Colonic mucosa (tissue), 4 donors: ENCODE data around the gene ZNF385A. TPM values are rescaled to one million over a fixed set of nuclear protein-coding genes. Genes with fewer than 3 reads are reported as not detected.

Experiments
- DNase-seq: peaks from one replicate; pipeline ENCODE4 v3.0.0-alpha.2; 2020
- H3K27ac ChIP-seq: fragments of 200-600 bp; one replicate; pipeline ENCODE4 v1.8.0; 2021
- H3K27me3 ChIP-seq: fragments of 200-600 bp; one replicate; pipeline ENCODE4 v1.8.0; 2021
- H3K36me3 ChIP-seq: fragments of 200-600 bp; one replicate; pipeline ENCODE4 v1.8.0; 2021
- H3K4me1 ChIP-seq: fragments of 200-600 bp; one replicate; pipeline ENCODE4 v1.8.0; 2021; ENCODE audit warnings: mild to moderate bottlenecking
- H3K4me3 ChIP-seq: fragments of 200-600 bp; one replicate; pipeline ENCODE4 v1.8.0; 2021
- H3K9ac ChIP-seq, 2 donors: one replicate each; pipeline ENCODE4 v1.7.0; 2013; ENCODE audit warnings: control low read depth in 2 of 2, low read depth in 2 of 2, low read length in 2 of 2
- H3K9me3 ChIP-seq: fragments of 200-600 bp; one replicate; pipeline ENCODE4 v1.8.0; 2021
- CTCF ChIP-seq: fragments of 200-600 bp; IDR thresholded peaks from one replicate; pipeline ENCODE4 v1.8.0; 2022; ENCODE audit warnings: antibody characterized with exemption, mild to moderate bottlenecking
- intact Hi-C: fragments of 100-400 bp; cut with DNase I; formaldehyde crosslinking; loops from one replicate; pipeline ENCODE4 v1.14.1; 2022
- total RNA-seq, 2 donors: library from RNA; stranded (reverse); fragmentation: NEBNext Ultra II Directional in 1 of 2; extraction: Animal tissue kit (Norgen Biotek cat#: 25700) in 1 of 2; gene quantifications; one replicate each; pipeline ENCODE4 v1.2.1, GENCODE V29; 2021
- donor health status: healthy.
- donor health status: DM: no; HTN: no; CAD: no.
- donor health status: DM: no; HTN: no; CAD: no.

ZNF385A gene
- total RNA-seq = 1 to 10 TPM; 3.8 to 7.3 TPM

GRCh38 chr12:54384591-54385041 is at the start of gene ZNF385A:
Gene ZNF385A (minus strand): TSS chr12:54384733. CDS start chr12:54384514, 219 bp downstream.
- Histone ChIP-seq H3K27me3 (no peaks in the 10 kb centered on the region), H3K36me3 (no peaks in the 10 kb centered on the region), H3K4me1 (no peaks in the 10 kb centered on the region), H3K4me3 (no peak within 1 kb of the TSS), H3K27ac (peak within 1 kb of the TSS; percentile 49), H3K9ac (peak within 1 kb of the TSS; percentile 24 to 47), H3K9me3 (no peaks in the 10 kb centered on the region)
- no peak for DNase-seq
- intact Hi-C loops = no loop called here
- TF ChIP-seq CTCF = no peak

GRCh38 chr12:54432815-54433164 is 48.3 kb upstream of the ZNF385A start:
- peaks cover 4% of the 10 kb centered on the region for H3K4me1 ChIP-seq
- H3K27ac ChIP-seq = peak overlapping the region; percentile 25
- H3K4me3 ChIP-seq = no peak overlapping the region
- no peaks in the 10 kb centered on the region for H3K9me3 ChIP-seq
- TF ChIP-seq CTCF = no peak
- no peak for DNase-seq
- intact Hi-C loops = no loop called here
- H3K9ac ChIP-seq = no peak overlapping the region
- no peaks in the 10 kb centered on the region for H3K27me3 ChIP-seq
- no peaks in the 10 kb centered on the region for H3K36me3 ChIP-seq

- Histone ChIP-seq H3K4me3 (no peak overlapping the region), H3K9ac (no peak overlapping the region), H3K4me1 (peaks cover 4% of the 10 kb centered on the region), H3K27ac (peak overlapping the region; percentile 53), H3K27me3 (no peaks in the 10 kb centered on the region), H3K36me3 (no peaks in the 10 kb centered on the region), H3K9me3 (no peaks in the 10 kb centered on the region)
- peak; percentile 55 for DNase-seq
- intact Hi-C loops = no loop called here
- TF ChIP-seq CTCF = no peak
These were observed 47.6 kb upstream of the ZNF385A start for GRCh38 chr12:54431911-54432814.

GRCh38 chr12:54430471-54431069 is 46.0 kb upstream of the ZNF385A start:
- Histone ChIP-seq H3K27me3 (no peaks in the 10 kb centered on the region), H3K4me3 (no peak overlapping the region), H3K4me1 (peaks cover 4% of the 10 kb centered on the region), H3K36me3 (no peaks in the 10 kb centered on the region), H3K9me3 (no peaks in the 10 kb centered on the region), H3K27ac (no peak overlapping the region), H3K9ac (no peak overlapping the region)
- no peak for DNase-seq
- intact Hi-C loops = no loop called here
- no peak for TF ChIP-seq CTCF

- Histone ChIP-seq H3K27ac (peak overlapping the region; percentile 34), H3K4me1 (peaks cover 4% of the 10 kb centered on the region), H3K9me3 (no peaks in the 10 kb centered on the region), H3K36me3 (no peaks in the 10 kb centered on the region), H3K4me3 (no peak overlapping the region), H3K9ac (peak overlapping the region in 1 of 2 donors; percentile 3), H3K27me3 (no peaks in the 10 kb centered on the region)
- TF ChIP-seq CTCF = no peak
- intact Hi-C loops = no loop called here
- DNase-seq = no peak
These were observed 44.5 kb upstream of the ZNF385A start for GRCh38 chr12:54429014-54429471.
